Suprapubic skin (tissue), 4 donors: ENCODE data around the gene ACSF2.

Source experiments
- EP300 ChIP-seq: sonication (generic); formaldehyde crosslinking; IDR thresholded peaks from one replicate; pipeline ENCODE4 v1.6.1; 2017; ENCODE audit warnings: antibody characterized with exemption
- POLR2A ChIP-seq, 2 donors: fragments of 450-650 bp; IDR thresholded peaks; one replicate each; pipeline ENCODE4 v1.6.1; 2017; ENCODE audit warnings: antibody characterized with exemption in 2 of 2, mild to moderate bottlenecking in 2 of 2, moderate library complexity in 2 of 2
- POLR2AphosphoS5 ChIP-seq, 3 donors: sonication (generic); formaldehyde crosslinking; IDR thresholded peaks; one replicate each; pipeline ENCODE4 v1.6.1; 2017; ENCODE audit warnings: antibody characterized with exemption in 3 of 3
- TF ChIP-seq, protein P1 (sequence below), 2 donors: fragments of 200-600 bp in 1 of 2; fragments of 450-650 bp in 1 of 2; sonication (generic) in 1 of 2; IDR thresholded peaks; one replicate each; pipeline ENCODE4 v1.5.1; 2016 to 2019; ENCODE audit warnings: antibody characterized with exemption in 2 of 2, mild to moderate bottlenecking in 1 of 2, moderate library complexity in 1 of 2

DNA sequence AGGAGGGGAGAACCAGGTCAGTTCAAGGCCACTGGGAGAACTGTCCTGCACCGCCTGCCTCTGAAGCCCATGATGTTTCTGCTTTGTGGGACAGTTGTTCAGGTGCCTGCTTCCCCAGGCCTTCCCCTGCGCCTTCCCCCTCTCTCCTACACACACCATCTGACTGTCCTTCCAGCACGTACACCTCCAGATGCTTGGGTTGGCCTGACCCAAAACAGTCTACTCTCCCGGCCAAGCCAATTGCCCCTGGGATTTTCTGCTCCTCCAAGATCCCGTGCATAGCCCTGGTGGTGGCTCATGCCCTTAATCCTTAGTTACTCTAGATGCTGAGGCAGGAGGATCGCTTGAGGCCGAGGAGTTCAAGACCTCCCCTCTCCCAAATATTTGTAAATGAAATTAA lies 52.0 kb downstream of the ACSF2 start:
- TF ChIP-seq POLR2AphosphoS5 (IDR thresholded peaks at IDR 0.05) (no peak), EP300 (no peak), POLR2A (IDR thresholded peaks at IDR 0.05) (no peak)
- TF ChIP-seq, protein P1, sequence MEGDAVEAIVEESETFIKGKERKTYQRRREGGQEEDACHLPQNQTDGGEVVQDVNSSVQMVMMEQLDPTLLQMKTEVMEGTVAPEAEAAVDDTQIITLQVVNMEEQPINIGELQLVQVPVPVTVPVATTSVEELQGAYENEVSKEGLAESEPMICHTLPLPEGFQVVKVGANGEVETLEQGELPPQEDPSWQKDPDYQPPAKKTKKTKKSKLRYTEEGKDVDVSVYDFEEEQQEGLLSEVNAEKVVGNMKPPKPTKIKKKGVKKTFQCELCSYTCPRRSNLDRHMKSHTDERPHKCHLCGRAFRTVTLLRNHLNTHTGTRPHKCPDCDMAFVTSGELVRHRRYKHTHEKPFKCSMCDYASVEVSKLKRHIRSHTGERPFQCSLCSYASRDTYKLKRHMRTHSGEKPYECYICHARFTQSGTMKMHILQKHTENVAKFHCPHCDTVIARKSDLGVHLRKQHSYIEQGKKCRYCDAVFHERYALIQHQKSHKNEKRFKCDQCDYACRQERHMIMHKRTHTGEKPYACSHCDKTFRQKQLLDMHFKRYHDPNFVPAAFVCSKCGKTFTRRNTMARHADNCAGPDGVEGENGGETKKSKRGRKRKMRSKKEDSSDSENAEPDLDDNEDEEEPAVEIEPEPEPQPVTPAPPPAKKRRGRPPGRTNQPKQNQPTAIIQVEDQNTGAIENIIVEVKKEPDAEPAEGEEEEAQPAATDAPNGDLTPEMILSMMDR (IDR thresholded peaks at IDR 0.05) = no peak
